T-helper 2 cell treated with Interferon-gamma antibody and Interleukin-4, amounts not matched to agents 5 μg/mL and 100 μg/mL, for 36 hours (primary cell): ENCODE results near the gene WFDC2.

Source experiments
- DNase-seq: peaks from one replicate; pipeline ENCODE4 v3.0.0; 2021; ENCODE audit warnings: low spot score
- H3K27ac Mint-ChIP-seq: one replicate; pipeline ENCODE4 v1.8.0; 2021; ENCODE audit warnings: mild to moderate bottlenecking, mixed read lengths
- H3K27me3 Mint-ChIP-seq: one replicate; pipeline ENCODE4 v1.8.0; 2021; ENCODE audit warnings: low read depth, mixed read lengths
- H3K36me3 Mint-ChIP-seq: one replicate; pipeline ENCODE4 v1.8.0; 2021; ENCODE audit warnings: low read depth, mixed read lengths
- H3K4me1 Mint-ChIP-seq: one replicate; pipeline ENCODE4 v1.8.0; 2021; ENCODE audit warnings: low read depth, mixed read lengths
- H3K4me3 Mint-ChIP-seq: one replicate; pipeline ENCODE4 v1.8.0; 2022; ENCODE audit warnings: mild to moderate bottlenecking, moderate library complexity, mixed read lengths
- H3K9me3 Mint-ChIP-seq: one replicate; pipeline ENCODE4 v1.8.0; 2021; ENCODE audit warnings: mixed read lengths

WFDC2 gene

GRCh38 chr20:45523821-45524220, 54.3 kb downstream of the WFDC2 start:
- Mint-ChIP-seq H3K4me1 (no peaks in the 10 kb centered on the region), H3K36me3 (no peaks in the 10 kb centered on the region), H3K27me3 (peaks cover 11% of the 10 kb centered on the region), H3K27ac (no peak overlapping the region), H3K4me3 (no peak overlapping the region), H3K9me3 (no peaks in the 10 kb centered on the region)
- no peak for DNase-seq

- Mint-ChIP-seq H3K4me3 (no peak overlapping the region), H3K27ac (no peak overlapping the region), H3K4me1 (no peaks in the 10 kb centered on the region), H3K27me3 (peaks cover 19% of the 10 kb centered on the region), H3K9me3 (no peaks in the 10 kb centered on the region), H3K36me3 (no peaks in the 10 kb centered on the region)
- DNase-seq = no peak
Observed at GRCh38 chr20:45527294-45527693, 57.7 kb downstream of the WFDC2 start.
